Suprapubic skin (tissue), 4 donors: ENCODE results near the gene TMEM95.

Source experiments
- CTCF ChIP-seq, 2 donors: fragments of 200-600 bp in 1 of 2; fragments of 450-650 bp in 1 of 2; sonication (generic) in 1 of 2; IDR thresholded peaks; one replicate each; pipeline ENCODE4 v1.5.1; 2016 to 2019; ENCODE audit warnings: antibody characterized with exemption in 2 of 2, mild to moderate bottlenecking in 1 of 2, moderate library complexity in 1 of 2
- POLR2A ChIP-seq, 2 donors: fragments of 450-650 bp; IDR thresholded peaks; one replicate each; pipeline ENCODE4 v1.6.1; 2017; ENCODE audit warnings: antibody characterized with exemption in 2 of 2, mild to moderate bottlenecking in 2 of 2, moderate library complexity in 2 of 2
- POLR2AphosphoS5 ChIP-seq, 3 donors: sonication (generic); formaldehyde crosslinking; IDR thresholded peaks; one replicate each; pipeline ENCODE4 v1.6.1; 2017; ENCODE audit warnings: antibody characterized with exemption in 3 of 3

- no peak for TF ChIP-seq CTCF (IDR thresholded peaks at IDR 0.05)
- TF ChIP-seq POLR2AphosphoS5 (IDR thresholded peaks at IDR 0.05), result no peak
- no peak for TF ChIP-seq POLR2A (IDR thresholded peaks at IDR 0.05)
These were observed 33.9 kb downstream of the TMEM95 start for GRCh38 chr17:7388856-7389255.
